T47D (cell line): ENCODE results near the gene NUCB2.

Source experiments
- DNase-seq, 2 experiments: peaks; one replicate each; pipeline versions ENCODE4 v3.0.0 to v3.0.0-alpha.2; 2011 to 2012; ENCODE audit warnings: low read depth in 1 of 2, low spot score in 1 of 2
- JUND ChIP-seq: IDR thresholded peaks from 2 replicates; pipeline ENCODE4 v1.6.1; 2012; ENCODE audit warnings: low read depth
- in situ Hi-C: cut with HindIII; loops from 2 replicates; pipeline ENCODE4 v1.10.0; 2016; ENCODE audit warnings: low sequenced_read_pairs, low pct_unique_long_range_greater_than_20kb

Gene NUCB2

DNA sequence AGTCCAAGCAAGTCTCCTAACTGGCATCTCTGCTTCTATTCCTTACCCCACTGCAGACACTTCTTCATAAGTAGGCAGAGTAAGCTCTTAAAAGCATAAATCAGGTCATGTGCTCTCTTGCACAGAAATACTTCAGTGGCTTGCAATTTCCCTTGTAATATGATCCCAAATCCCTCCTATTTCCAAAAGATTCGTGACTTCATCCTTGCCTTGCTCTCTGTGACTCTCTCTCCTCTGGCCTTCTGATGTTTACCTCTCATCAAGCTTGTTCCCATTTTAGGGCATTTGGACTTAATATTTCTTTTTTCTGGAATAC lies 37.7 kb downstream of the NUCB2 start:
- in situ Hi-C loops, result no loop called here
- no peak for TF ChIP-seq JUND
- DNase-seq, result peak in 1 of 2 experiments; percentile 2

DNA sequence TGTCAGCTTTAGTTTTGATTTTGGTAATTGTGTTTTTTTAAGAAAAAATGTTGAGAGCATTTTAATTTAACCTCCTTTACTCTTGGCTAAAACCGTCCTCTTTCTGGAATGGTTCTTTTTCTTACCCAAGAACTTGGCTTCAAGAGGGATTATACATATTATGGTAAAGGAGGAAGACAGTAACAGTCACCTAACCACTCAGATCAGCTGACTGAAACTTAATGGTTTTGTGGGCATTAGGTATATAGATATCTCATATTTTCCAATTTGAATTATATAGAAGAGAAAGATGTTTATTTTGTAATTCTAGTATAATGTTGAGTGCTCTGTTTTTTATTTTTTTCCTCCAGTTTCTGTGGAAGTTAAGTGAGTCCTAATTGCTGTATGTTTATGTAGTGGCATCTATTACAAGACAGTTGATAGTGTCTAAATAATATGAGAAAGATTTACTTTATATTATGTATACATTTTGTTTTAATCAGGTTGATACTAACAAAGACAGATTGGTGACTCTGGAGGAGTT lies 38.4 kb downstream of the NUCB2 start:
- TF ChIP-seq JUND, result no peak

DNA sequence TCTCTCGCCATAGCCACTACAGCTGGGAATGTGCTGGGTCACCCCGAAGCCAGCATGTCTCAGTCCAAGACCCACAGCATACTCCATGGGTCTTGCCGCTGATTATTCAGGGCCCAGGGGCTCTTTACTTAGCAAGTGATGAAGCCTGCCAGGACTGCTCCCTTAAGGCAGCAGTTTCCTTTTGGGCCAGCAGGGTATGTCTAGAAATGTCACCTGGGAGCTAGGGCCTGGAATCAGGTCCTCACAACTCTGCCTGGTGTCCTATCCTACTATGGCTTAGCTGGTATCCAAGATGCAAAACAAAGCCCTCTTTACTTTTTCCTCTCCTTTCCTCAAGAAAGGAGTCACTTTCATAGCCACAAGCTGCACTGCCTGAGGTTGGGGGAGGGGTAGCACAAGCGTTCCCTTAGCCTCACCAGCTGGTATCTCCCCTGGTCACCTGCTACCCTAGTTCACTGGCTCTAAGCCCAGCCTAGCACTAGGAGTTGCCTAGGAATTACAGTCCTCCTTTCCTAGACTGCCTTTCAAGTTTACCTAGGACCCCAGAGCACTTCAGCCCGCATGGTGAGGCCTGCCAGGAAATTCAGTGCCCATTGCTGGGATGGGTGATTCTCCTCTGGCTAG lies 52.4 kb downstream of the NUCB2 start:
- TF ChIP-seq JUND, result no peak
- DNase-seq, result no peak
- in situ Hi-C loops, result no loop called here

More for the DNA sequence above, 38.4 kb downstream of the NUCB2 start:
- in situ Hi-C loops, result no loop called here
- no peak for DNase-seq

DNA sequence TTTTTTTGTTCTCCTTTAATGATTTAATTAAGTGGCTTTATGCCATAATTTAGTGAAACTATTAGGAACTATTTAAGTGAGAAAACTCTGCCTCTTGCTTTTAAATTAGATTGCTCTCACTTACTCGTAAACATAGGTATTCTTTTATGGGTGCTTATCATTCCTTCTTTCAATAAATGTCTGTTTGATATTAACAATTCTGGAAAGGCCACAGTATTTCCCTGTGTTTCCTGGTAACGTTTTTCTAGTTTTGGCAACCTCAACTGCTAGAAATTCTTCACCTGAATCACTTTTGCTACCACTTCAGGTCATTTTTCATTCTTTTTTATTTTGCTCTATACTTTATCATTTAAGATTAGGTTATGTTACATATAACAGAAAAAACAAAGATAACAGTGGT lies 55.1 kb downstream of the NUCB2 start:
- TF ChIP-seq JUND, result no peak
- DNase-seq, result no peak
- in situ Hi-C loops, result no loop called here

DNA sequence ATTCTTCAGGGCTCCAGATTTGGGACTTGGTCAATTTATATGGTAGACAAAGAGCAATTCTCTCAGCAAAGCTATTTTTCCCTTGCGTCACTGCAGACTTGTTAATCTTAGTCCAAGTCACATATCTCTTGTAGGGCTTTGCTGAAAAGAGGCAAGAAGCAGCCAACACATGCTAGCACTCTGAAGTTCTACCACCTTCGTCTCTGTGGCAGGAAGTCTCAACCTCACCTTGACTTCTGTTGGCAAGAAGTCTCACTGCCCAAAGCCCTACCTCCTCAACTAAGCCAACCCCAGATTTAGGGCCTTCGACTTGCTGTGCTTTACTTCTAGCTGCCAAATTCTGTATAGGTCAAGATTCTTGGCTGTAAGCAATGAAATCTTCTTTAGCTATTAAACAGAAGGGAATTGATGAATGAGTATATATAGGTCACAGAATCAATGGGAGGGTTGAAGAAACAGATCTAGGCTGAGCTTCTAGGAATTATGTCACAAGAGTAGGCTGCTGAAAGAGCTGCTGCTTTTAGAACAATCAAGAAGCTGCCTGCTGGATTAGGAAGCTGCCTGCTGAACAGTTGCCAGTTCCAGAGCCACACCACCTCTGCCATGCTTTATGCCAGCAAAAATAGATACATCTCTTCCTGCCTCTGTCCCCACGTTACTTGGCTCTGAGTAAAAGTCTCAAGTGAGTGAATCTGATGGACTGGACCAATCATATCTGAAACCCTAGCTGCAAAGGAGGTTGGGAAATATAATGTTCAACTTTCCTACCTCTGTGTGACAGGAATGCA lies 57.5 kb downstream of the NUCB2 start:
- TF ChIP-seq JUND, result no peak
- in situ Hi-C loops, result no loop called here
- no peak for DNase-seq

DNA sequence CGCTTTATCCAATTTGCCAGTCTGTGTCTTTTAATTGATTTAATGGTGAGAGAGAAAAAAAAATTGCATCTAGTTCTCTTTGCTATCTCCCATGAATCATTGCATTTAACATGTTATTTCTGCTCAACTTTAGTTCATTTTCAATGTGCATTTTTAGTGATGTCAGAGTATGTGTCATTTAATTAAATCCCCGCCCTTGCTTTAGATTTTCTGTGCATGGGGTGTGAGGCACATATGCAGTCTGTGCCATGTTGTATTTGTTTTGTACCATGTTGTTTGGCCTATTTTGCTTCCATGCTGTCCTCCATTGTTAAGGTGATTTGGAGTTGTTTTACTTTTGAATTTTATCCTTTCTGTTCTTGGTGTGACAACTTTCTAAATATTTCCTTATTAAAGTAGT lies 66.7 kb downstream of the NUCB2 start:
- no peak for TF ChIP-seq JUND
- no peak for DNase-seq
- in situ Hi-C loops, result no loop called here

DNA sequence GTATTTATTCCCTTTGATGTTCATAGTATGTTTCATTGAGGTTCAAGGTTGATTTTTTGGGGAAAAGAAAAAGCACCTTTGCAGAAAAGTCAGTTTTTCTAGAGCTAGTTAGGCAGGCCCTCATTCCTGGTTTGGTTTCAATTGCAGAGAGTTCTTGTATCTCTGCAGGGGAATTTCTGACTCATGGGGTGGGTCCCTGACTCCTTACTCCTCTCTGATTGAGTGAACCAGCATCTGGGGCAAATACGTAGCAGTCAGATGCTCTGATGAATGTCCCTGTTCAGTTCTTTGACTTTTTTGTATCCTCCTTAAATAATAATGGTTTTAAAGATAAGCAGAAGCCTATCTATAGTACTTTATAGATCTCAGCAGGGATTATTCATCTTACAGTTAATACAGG lies 67.4 kb downstream of the NUCB2 start:
- in situ Hi-C loops, result no loop called here
- no peak for DNase-seq
- no peak for TF ChIP-seq JUND

DNA sequence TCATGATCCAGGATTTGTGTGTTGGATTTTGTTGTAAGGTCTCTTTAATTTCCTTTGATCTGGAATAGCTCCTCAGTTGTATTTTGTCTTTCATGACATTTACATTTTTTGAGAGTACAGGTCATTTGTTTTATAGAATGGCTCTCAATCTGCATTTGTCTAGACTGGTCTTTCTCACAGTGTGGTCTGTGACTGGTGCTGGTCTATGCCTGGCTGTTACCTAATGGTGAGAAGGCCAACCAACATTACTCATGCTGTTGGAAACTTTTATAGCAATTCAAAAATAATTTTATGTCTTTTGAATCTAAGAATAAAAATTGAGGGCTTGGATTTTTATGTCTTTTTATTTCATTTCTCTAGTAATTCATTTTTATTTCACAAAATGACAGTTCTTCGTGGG lies 71.1 kb downstream of the NUCB2 start:
- DNase-seq, result no peak
- in situ Hi-C loops, result no loop called here
- TF ChIP-seq JUND, result no peak

DNA sequence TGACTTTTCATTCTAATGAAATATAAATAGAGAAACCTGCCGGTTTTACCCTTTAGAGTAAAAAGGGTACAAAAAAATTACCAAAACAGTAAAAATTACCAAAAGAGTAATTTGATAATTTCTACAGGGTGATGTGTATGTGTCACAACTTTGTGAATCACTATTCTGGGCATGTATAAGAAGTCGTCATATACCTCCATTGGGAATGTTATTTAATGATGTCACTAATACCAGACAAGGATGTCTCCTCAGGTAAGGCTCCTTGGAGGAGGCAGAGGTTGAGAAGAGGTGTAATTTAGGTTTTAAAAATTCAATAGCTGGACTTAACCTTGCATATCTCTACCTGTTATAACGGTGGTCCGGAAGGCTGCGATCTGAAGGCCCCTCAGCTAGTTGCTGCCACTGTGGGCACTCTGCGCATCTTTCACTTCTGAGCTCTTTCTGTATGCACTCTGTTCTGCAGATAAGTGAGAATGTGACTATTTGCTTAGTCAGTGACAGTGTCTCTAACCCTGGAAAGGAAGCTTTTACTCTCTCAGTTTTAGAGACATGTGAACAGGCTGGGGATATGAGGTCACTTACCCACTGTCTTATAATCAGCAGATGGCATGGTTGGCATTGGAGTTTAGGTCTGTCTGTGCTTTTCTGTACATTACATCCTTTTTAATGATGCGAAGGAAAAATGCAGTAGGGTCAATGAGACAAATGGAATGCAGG lies 74.1 kb downstream of the NUCB2 start:
- no peak for DNase-seq
- TF ChIP-seq JUND, result no peak
- in situ Hi-C loops, result no loop called here

DNA sequence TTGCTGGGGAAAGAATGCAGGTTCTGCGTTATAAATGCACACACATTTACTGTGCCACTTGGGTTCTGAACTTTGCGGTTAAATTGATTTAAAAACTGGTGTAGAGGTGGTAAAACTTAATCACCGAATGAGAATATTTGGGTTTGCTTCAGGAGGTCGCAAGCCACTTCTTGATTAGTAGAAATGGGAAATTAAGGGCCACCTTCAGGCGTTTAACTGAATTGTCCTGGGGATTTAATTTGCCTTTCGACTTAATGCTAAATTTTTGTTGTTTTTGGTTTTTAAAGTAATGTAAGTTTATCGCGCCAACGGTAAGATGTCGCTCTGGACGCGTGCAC lies 74.6 kb downstream of the NUCB2 start:
- no peak for TF ChIP-seq JUND
- no peak for DNase-seq
- in situ Hi-C loops, result no loop called here

DNA sequence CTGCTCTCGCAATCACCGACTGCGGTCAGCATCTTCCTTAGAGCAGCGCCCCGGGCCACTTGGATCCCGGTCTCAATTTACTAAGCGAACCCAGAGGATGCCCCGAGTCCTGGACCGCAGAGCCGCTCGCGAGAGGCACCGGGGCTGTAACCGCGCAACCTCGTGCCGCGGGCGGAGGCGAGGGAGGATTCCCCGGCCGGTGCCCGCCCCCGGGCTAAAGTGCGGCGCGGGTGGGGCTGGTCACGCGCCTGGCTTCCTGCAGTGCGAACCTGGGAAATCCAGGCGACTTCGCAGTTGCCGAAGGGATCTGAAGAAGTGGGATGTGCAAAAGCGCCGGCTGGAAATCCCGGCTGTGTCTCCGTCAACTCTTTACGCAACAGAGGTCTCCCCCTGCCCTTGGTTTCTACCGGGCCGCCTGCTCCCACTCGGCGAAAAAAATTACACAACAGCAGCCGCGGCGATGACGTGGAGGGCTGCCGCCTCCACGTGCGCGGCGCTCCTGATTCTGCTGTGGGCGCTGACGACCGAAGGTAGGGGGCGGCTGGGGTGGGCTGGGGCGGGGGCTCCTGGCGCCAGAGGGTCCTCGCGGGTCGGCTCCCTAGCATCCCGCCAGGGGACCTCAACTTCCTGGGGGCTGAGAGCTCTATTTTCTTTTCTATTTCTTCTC lies 75.1 kb downstream of the NUCB2 start, which contains the start of gene NCR3LG1:
Gene NCR3LG1, plus strand, starts transcription at position 291 of the 667 bp plus-strand sequence. Its CDS starts 170 bp downstream, at position 461.
- in situ Hi-C loops, result no loop called here
- no peak for TF ChIP-seq JUND
- peak; percentile 13 to 55 for DNase-seq

DNA sequence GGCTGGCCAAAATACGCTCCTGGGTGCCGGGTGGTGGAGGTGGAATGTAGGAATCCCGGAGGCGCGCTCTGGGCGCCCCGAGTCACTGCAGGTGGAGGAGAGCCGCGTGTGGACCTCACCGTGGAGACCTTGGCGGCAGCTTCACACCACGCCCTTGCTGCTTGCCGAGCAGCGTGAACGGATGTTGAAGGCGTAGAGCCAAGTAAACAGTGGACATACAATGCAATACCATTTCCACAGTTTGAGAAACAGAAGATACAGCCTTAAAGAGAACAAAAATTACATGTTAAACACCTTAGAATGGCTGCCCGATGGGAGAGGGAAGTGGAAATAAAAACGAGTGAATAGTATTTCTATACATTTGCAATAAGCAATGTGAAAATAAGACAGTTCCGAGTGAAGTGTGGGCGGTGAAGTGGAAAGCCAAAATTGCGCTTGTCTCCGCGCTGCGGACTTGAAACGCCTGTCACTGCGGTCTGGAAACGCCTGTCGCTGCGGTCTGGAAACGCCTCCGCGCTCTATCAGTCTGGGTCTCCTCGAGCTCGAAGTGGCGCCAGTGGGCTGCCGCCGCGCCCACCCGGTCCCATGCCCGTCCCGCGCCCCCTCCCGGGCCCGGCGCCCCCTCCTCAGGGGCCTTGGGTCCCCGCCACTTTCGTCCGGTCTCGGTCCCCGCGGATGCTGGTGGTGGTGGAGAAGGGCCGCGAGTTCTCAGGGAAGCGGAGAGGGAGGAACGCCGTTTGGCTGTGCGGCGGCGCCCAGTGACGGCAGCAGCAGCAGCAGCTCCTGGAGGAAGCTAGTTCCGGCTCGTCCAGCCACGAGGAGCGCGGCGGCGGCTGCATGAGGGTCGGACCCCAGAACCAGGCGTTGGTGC lies 76.6 kb downstream of the NUCB2 start:
- peak; percentile 43 to 62 for DNase-seq
- in situ Hi-C loops, result no loop called here
- no peak for TF ChIP-seq JUND
